GM15510 (cell line): Measurements from ENCODE around the gene ETV5.

Source experiments
- POLR2A ChIP-seq: IDR thresholded peaks from 3 replicates; pipeline ENCODE4 v1.6.1; 2011; ENCODE audit warnings: borderline replicate concordance; ENCODE audit not compliant: insufficient read length; ENCODE audit errors: extremely low read depth

Gene ETV5

DNA sequence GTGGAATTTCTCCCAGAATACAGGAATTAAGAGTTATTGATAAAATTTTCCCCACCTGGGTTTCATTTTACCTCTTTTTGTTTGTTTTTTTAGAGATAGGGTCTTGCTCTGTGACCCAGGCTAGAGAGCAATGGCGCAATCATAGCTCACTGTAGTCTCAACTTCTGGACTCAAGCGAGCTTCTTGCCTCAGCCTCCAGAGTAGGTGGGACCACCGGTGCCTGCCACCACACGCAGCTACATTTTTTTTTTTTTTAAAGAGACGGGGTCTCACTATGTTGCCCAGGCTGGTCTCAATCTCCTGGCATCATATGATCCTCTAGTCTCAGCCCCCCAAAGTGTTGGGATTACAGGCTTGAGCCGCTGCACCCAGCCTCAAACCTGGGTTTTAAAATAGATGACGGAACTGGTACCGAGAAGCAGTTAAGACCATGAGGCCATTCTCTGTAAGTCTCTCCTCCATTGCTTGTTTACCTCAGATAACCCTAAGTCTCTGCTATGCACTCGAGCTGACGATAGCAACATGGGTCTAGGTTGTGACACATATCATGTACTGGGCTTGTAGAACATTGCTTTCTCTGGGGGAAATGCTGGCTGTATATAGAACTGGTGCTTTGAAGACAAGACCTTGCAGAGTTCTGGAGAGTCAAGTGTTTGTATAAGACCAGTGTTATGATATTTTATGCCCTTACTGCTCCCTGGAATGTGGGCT is 16.4 kb downstream of the ETV5 start:
- no peak for TF ChIP-seq POLR2A

DNA sequence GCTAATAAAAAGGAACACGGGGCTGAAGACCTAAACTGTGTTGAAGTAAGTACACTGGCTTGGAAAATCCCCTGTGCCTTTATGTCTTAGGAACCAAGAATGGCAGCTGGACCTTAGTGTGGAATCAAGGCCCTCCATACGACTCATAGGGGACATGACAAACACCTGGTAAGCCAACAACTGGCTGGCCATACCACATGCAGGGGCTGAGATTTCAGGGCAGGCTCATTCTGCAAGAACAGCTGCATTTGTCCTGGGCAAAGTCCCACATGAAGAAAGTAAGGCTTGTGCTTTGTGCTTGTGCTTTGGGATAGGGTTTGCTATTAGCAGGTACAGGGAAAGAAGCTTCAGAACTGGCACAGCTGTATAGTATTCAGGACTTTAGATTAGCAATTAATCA is 18.0 kb downstream of the ETV5 start:
- no peak for TF ChIP-seq POLR2A

DNA sequence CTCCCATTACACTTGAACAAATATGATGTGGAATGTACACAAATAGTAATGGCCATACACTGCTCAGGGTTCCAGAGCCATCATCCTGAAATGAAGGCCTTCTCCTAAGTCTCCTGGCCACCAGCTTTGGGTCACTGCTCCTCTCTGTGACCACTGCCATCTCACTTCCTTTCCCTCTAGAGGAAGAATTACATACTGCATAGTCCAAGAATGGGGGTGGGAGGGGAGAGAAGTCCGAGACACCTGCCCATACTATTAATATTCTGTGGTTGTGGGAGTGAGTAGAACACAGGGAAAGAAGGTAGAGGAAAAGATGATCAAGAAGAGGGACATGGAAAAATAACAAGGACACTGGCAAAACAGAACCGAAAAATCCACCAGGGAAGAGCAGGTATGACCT is 20.6 kb downstream of the ETV5 start:
- no peak for TF ChIP-seq POLR2A

DNA sequence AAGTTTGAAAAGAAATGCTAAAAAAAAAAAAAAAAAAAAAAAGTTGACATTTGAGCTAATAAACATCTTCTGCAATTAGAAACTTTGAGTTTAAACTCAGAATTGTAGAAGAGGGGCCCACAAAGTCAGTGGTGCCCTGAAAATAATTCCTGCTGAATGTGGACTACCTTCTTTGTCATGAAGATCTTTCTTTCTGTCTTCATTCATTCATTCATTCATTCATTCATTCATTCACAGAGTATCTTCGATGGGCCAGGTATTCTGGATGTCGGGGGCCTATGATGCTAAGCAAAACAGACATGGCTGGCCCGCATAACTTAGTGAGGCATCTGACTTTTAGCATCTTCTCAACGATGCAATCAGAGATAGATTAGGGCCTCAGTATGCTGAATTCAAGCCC is 24.6 kb downstream of the ETV5 start:
- no peak for TF ChIP-seq POLR2A

DNA sequence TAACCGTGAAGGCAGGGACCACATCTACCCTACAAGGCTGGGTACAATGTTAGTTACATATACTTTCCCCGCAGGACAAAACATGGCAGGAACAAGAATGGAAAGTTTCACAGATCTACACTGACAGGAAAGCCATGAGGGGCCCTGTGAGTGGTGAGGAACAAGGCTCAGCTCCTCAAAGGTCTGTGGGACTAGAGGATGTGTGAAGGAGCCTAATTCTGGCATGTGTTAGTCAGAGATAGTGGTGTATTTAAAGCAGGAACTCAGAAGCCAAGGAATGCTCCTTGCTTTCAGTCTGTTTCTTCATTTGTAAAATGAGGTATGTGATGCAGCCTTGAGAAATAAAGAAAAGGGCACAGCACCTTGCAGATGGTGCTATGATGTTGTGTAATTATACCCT is 25.1 kb downstream of the ETV5 start:
- TF ChIP-seq POLR2A, result no peak

DNA sequence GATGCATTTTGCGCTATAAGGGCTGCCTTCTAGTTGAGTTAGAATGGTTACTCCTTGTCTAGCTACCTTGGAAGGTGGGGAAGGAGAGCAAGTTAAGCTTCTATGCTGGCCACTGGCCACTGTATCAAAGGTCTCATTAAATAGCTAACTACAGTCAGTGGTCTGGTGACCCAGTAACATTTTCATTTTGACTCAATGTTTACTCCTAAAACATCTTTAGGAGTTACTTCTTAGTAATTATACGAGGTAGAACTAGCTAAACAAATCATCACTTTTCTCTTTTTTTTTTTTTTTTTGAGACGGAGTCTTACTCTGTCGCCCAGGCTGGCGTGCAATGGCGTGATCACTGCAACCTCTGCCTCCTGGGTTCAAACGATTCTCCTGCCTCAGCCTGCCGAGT is 26.7 kb downstream of the ETV5 start:
- no peak for TF ChIP-seq POLR2A

DNA sequence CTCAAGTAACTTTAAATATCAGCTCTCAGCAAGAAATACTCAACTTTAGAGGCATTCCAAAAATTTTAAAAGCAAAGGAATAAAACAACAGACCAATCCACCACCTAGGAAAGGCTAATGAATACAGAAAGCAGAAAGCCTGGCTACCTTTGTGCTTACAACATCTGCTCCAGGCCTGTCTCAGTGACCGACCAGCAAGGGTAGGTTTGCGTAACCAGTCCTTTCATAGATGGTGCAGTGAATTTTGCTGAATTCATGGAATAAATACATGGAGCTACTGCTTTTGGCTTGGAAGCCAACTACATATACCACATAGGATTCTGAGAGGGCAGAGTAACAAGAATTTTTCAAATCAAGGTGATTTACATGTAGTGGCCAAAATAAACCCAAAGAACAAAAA is 27.2 kb downstream of the ETV5 start:
- TF ChIP-seq POLR2A, result no peak

DNA sequence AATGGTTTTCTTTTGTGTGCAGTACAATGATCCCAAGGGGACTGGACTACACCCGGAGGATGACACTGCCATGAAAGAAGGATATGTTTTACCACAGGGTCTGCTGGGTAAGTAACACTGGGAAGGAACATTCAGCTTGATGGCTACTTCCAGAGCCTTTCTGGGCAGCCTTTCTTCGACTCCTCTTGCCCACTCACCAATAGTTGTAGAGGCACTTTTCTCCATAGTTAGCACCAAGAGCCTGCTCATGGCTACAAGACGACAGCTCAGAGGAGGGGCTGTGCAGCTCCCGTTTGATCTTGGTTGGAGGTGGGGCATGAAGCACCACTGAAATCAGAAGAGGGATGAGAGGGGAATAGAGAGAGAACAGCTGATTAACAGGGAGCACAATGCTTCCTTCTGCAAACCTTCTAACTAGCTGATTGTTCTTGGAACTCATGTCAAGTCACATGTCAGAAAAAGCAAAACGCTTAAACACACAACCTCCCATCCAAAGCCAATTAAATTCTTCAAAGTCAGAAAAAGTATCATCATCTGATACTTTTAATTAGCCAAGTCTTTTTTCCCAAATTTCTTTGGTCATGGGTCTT is 27.9 kb downstream of the ETV5 start:
- TF ChIP-seq POLR2A, result no peak

DNA sequence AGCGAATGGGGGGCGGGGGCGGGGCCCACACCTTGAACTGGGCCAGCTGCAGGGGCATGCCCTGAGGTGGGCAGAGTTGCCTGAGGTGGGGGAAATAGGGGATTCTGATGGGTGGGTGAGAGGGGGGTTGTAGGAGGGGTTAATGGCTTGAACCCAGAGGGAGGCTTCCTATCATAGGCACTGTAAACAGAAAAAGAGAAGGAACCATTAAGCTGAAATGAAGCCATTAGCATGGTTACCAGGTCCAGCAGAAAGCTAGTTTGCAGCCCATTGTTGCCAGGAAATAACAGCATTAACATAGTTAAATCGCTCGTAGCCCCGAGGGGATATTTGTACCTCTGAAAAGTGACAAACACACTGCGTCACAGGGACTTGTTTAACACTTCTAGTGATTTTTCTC is 29.0 kb downstream of the ETV5 start:
- TF ChIP-seq POLR2A, result no peak

DNA sequence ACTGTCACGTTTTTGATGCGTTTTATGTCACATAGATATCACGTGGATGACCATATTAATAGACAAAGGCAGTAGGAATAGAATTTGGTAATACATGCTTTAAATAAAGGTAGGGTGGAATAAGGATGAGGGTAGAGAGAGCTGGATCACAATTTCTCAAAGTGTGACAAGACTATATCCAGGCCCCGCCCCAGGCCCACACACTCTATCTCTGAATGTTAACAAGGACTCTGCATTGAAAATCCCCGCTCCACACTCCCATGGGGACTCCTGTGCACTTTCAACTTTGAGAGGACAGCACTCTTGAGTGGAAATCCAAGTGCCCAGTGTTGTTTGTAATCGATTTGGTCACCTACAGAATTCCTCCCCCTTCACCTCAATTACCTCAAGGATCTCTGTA is 31.4 kb downstream of the ETV5 start:
- TF ChIP-seq POLR2A, result no peak

DNA sequence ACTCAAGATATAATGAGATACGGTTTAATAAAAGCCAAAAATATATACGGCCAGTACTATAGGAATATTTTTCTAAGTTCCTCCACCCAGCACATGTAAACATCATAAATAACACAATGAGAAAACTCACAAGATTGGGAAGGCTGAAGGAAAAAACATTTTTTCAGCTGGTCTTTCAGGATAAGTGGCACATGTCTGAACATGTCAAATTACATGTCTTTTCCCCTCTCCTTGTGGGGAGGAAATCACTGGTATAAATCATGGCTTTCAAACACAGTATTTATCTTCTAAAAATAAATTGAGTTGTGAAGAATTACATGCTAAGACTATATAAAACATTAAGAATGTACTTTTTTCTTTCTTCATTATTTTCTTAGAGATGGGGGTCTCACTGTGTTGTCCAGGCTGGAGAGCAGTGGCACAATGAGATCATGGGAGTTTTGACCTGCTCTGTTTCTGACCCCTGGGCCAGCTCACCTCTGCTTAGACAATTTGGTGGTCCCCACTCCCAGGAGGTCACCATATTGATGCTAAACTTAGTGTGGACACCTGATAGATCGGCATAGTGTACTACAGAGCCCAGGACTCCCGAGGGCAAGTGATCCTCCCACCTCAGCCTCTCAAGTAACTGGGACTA is 32.8 kb downstream of the ETV5 start:
- no peak for TF ChIP-seq POLR2A

DNA sequence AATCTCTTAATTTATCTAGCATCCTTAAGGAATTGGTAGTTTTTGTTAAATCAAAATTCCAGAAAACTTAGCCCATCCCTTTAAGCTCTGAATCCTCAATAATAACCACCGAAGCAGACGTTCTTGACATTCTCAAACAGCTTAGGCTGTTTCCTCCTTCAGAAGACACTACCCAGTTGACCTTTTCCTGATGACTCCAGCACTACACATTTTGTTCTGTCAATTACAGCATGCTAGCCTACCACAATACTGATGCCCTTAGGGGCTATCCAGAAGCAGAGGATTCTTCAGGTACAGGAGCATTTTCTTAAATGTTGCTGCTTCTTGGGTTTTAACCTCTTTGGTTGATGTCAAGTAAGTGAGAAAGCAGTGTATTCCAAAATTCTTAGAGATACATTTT is 33.4 kb downstream of the ETV5 start:
- no peak for TF ChIP-seq POLR2A

DNA sequence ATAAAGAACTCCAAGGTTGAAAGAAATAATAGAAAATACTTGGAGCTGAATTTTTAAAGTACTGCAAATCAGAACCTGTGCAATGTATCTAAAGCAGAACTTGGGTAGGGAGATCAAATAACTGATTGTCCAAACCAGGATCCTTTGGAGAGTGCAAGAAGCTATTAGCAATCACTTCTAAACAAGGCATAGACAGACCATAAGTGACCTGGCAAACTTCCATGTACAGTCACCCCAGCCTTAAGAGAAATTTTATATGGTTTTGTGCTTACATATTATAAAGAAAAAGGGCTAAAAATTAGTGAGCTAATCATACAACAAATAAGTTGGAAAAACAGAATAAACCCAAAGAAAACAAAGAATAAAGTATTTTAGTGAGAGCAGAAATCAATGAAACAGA is 35.2 kb downstream of the ETV5 start:
- TF ChIP-seq POLR2A, result no peak

DNA sequence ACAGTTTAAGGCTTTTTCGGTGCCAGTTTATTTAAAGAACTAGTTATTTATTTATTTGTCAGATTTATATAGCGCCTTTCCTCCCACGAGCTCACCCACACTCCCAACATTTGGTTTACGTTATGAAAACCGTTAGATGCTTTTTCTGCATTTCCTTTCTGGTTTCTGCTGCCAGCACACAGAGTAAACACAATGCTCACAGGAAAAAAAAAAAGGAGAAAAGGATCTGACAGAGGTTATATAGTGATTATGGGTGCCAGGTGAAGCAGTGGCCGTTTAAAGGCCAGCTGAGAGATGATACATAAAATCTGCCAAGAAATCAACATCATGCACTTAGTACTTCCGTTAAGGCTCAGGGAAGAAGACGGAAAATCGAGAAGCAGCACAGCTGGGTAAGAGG is 37.9 kb downstream of the ETV5 start:
- no peak for TF ChIP-seq POLR2A

DNA sequence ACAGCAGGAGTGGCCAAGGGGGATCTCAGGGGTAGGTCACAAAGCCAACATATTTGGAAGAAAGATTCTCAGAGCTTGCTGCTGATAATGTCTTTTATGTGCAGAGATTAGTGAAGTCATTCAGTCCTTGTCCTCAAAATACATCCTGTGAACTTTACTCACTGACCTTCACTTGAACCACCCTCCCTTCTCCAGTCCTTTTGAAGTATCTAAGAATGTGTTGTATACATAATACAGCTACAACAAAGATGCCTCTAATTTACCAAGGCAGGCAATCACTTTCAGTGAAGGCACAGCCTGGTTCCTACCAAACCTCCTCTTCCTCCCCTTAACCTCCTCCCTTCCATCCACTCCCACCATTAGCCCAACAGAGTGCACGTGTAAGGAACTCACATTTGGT is 38.3 kb downstream of the ETV5 start:
- TF ChIP-seq POLR2A, result no peak

DNA sequence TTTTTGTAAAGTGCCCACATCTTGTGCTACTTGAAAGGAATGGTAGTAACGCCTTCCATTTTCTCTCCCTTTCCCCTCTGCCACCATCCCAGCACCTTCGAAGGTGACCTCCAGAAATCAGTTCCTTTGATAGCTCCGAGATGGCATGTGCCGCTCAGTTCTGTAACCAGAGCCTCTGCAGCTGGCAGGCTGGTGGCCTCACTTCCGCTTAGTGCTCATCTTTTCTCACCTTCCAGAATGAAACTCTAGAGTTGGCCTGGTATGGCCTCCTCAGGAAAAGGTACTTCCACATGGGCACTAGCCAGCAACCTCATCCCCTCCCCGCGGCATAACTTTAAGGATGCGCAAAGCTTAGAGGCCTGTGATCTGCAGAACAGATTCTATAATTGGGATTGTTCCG is 38.8 kb downstream of the ETV5 start:
- TF ChIP-seq POLR2A, result no peak
